Stimulated activated naive CD8-positive, alpha-beta T cell treated with anti-CD3 and anti-CD28 coated beads, Interleukin-15, Interleukin-2, amounts not matched to agents 100 ng/mL and 50 ng/mL, for 24 hours (primary cell): ENCODE results near the gene ZDHHC9.
A peak's percentile ranks its signal among the peaks of the same experiment; 100 is the strongest.
"Not testable (repeated sequence)": the region's sequence is repeated elsewhere in the genome, so short reads cannot be mapped to it uniquely, and the experiment has no call there.

Experiments used
- H3K27ac Mint-ChIP-seq: one replicate; pipeline ENCODE4 v1.8.0; 2021; ENCODE audit warnings: mild to moderate bottlenecking, mixed read lengths
- H3K27me3 Mint-ChIP-seq: one replicate; pipeline ENCODE4 v1.8.0; 2021; ENCODE audit warnings: mixed read lengths
- H3K36me3 Mint-ChIP-seq: one replicate; pipeline ENCODE4 v1.8.0; 2021; ENCODE audit warnings: low read depth, mixed read lengths
- H3K4me1 Mint-ChIP-seq: one replicate; pipeline ENCODE4 v1.8.0; 2021; ENCODE audit warnings: low read depth, mixed read lengths
- H3K4me3 Mint-ChIP-seq: one replicate; pipeline ENCODE4 v1.8.0; 2021; ENCODE audit warnings: mild to moderate bottlenecking, mixed read lengths
- H3K9me3 Mint-ChIP-seq: one replicate; pipeline ENCODE4 v1.8.0; 2021; ENCODE audit warnings: mixed read lengths

Gene ZDHHC9

DNA sequence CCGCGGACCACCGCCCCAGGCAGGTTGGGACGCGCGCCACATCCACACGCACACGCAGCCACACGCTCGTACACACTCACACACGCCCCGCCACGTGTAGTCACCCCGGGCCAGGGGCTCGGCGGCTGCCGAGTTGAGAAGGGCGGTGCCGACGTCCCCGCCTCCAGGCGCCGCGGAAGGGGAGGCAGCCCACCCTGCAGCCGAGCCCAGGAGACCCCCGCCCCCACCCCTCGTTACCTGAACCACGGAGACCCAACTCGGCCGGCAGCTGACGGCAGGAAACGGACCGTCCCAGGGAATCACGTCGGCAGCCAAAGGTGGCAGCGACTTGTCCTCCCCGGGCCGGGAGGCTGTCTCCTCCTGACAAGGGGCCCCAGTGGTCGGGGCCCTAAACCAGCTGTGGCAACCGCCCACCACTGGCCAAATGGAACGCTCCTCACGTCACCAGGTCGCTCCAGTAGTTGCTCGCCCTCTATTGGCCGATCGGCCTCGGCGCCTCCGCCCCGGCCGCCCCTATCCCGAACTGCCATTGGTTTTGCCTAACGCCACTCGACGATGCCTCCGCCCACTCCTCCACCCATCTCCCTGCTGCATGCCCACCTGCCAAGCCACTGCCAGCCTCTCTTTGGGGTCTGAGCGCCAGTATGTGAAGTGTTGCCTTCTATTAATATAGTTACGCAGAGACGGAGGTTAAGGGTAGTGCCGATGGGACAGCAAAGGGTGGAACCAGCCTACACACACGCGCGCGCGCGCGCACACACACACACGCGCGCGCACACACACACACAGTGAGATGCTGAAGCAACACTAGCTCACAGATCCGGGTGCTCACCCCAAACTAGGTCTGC, at the start of gene ZDHHC9:
TSS of gene ZDHHC9 (minus strand) at position 428 of the 848 bp plus-strand sequence. CDS start 1,941 bp downstream, outside the sequence.
- Mint-ChIP-seq H3K9me3 (no peaks in the 10 kb centered on the region), H3K27me3 (no peaks in the 10 kb centered on the region), H3K4me3 (peak within 1 kb of the TSS; percentile 91), H3K4me1 (peaks cover 24% of the 10 kb centered on the region), H3K27ac (peak within 1 kb of the TSS; percentile 83), H3K36me3 (peaks cover 14% of the 10 kb centered on the region)

DNA sequence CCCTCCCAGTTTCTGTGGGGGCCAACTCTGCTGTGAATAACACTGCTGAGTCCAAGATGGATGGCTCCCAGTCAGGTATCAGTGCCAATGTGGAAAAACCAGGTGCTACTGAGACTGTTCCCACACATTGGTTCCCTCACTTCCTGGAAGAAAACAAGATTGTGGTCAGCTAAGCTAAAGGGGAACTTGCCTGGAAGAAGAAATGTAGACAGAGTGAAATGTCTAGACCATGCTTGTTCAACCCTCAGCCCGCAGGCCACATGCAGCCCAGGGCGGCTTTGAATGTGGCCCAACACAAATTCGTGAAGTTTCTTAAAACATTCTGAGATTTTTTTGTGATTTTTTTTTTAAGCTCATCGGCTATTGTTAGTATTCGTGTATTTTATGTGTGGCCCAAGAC, 33.7 kb upstream of the ZDHHC9 start:
- Mint-ChIP-seq H3K4me3 (no peak overlapping the region), H3K4me1 (no peaks in the 10 kb centered on the region), H3K27me3 (no peaks in the 10 kb centered on the region), H3K27ac (no peak overlapping the region), H3K36me3 (no peaks in the 10 kb centered on the region), H3K9me3 (no peaks in the 10 kb centered on the region)

DNA sequence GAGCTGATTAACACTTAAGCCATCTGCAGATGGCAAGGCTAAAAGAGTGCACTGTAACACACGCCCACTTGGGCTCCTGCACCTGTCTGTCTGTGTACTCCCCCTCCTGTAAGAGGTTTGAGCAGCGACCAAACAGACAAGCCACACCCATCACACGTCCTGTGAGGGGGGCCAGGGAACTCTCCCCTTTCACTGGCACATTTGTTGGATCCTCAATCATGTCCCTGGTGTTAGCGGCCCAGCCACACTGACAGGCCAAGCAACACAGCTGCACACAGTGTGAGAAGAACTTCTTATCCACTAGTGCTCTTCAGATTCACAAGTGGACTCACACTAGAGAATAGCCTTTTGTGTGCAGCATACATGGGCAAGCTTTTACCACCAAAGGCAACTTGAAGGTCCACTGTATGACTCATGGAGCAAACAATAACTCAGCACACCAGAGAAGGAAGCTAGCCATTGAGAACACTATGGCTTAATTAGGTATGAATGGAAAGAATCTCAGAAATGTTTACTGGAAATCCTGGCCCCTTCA, 33.2 kb upstream of the ZDHHC9 start:
- Mint-ChIP-seq H3K9me3 (no peaks in the 10 kb centered on the region), H3K27me3 (no peaks in the 10 kb centered on the region), H3K4me3 (no peak overlapping the region), H3K27ac (no peak overlapping the region), H3K4me1 (no peaks in the 10 kb centered on the region), H3K36me3 (no peaks in the 10 kb centered on the region)

DNA sequence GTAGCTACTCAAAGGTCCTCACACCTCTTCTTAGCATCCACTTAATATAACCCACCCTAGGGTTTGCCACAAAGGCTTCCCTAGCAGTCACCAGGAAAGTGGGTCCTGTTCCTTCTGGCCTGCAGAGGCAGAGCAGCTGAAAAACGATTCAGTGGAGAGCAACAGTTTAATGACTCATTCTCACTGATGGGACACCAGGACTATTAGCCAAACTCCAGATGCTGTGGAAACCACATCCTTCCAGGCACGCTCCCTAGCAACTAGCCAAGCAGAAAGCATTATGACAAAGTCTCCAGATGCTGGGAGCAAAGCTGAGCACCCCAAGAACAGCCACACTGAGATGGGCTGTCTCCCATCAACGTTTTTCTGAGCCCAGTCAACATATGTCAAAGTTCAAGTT, 32.0 kb upstream of the ZDHHC9 start:
- Mint-ChIP-seq H3K27ac (no peak overlapping the region), H3K9me3 (no peaks in the 10 kb centered on the region), H3K27me3 (no peaks in the 10 kb centered on the region), H3K4me1 (no peaks in the 10 kb centered on the region), H3K4me3 (no peak overlapping the region), H3K36me3 (no peaks in the 10 kb centered on the region)

DNA sequence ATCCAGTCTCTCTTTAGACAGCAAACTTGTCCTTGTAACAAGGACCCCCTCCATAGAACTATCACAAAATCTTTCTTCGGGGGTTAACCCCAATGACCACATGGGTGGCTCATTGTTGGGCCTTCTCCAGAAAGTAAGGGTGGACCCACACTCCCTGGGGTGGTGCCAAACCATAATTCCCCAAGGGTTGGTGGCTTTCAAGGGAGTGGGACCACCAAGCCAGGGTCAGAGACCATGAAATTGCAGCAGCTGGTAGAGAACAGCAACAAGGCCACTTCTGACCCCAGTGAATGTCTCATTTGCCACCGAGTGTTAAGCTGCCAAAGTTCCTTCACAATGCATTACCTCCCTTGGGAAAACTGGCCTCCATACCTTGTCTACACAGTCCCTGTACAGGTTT, 28.8 kb upstream of the ZDHHC9 start:
- Mint-ChIP-seq H3K9me3 (no peaks in the 10 kb centered on the region), H3K4me1 (no peaks in the 10 kb centered on the region), H3K27ac (no peak overlapping the region), H3K4me3 (no peak overlapping the region), H3K36me3 (no peaks in the 10 kb centered on the region), H3K27me3 (no peaks in the 10 kb centered on the region)

DNA sequence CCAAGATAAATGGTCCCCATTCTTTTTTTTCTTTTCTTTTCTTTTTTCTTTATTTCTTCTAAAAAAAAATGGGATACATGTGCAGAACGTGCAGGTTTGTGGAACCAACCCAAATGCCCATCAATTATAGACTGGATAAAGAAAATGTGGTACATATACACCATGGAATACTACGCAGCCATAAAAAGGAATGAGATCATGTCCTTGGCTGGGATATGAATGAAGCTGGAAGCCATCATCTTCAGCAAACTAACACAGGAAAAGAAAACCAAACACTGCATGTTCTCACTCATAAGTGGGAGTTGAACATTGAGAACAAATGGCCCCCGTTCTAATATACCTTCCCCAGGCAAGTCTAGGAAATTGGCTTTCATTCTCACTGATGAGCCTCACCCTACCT, 22.6 kb upstream of the ZDHHC9 start:
- H3K9me3 Mint-ChIP-seq, H3K27ac Mint-ChIP-seq, H3K27me3 Mint-ChIP-seq, H3K36me3 Mint-ChIP-seq, H3K4me3 Mint-ChIP-seq, H3K4me1 Mint-ChIP-seq: not testable (repeated sequence)

DNA sequence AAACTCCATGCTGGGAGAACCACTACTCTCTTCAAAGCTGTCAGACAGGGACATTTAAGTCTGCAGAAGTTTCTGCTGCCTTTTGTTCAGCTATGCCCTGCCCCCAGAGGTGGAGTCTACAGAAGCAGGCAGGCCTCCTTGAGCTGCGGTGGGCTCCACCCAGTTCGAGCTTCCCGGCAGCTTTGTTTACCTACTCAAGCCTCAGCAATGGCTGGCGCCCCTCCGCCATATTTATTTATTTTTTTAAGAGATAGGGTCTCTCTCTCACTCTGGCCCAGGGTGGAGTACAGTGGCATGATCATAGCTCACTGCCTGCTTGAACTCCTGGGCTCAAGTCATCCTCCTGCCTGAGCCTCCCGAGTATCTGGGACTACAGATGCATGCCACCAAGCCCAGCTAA, 15.4 kb upstream of the ZDHHC9 start:
- H3K4me3 Mint-ChIP-seq, H3K36me3 Mint-ChIP-seq, H3K27ac Mint-ChIP-seq, H3K4me1 Mint-ChIP-seq, H3K9me3 Mint-ChIP-seq, H3K27me3 Mint-ChIP-seq: not testable (repeated sequence)

DNA sequence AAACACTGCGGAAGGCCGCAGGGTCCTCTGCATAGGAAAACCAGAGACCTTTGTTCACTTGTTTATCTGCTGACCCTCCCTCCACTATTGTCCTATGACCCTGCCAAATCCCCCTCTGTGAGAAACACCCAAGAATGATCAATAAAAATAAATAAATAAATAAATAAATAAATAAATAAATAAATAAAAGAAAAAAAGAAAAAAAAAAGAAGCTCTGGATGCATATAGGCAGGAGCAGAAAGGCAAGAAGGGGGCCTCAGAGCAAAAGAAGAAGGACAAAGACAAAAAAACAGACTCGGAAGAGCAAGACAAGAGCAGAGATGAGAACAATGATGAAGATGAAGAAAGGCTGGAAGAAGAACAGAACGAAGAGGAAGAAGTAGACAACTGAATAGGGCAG, 8.1 kb upstream of the ZDHHC9 start:
- H3K9me3 Mint-ChIP-seq, H3K4me3 Mint-ChIP-seq, H3K27ac Mint-ChIP-seq, H3K27me3 Mint-ChIP-seq, H3K4me1 Mint-ChIP-seq, H3K36me3 Mint-ChIP-seq: not testable (repeated sequence)

DNA sequence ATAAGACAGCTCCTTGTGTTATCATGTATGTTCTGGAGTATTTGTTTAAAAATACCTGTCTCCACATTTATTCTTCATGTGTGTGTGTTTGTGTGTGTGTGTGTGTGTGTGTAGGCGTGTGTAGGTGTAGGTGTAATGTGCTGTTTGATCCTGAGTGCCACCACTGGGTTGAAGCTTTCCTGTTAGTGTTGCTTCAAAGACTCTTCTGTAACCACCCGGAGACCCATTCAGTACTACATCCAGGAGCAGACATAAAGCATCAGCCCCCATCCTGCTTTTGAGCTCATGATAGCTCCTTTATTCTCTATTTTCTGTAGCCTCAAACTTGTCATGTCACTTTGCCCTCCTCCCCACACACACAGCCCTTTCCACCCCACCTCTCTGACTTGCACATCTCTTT, 3.0 kb upstream of the ZDHHC9 start:
- no peaks in the 10 kb centered on the region for H3K27me3 Mint-ChIP-seq
- no peak overlapping the region for H3K27ac Mint-ChIP-seq
- no peak overlapping the region for H3K4me3 Mint-ChIP-seq
- peaks cover 13% of the 10 kb centered on the region for H3K4me1 Mint-ChIP-seq
- H3K9me3 Mint-ChIP-seq = no peaks in the 10 kb centered on the region
- H3K36me3 Mint-ChIP-seq = peaks cover 1% of the 10 kb centered on the region

DNA sequence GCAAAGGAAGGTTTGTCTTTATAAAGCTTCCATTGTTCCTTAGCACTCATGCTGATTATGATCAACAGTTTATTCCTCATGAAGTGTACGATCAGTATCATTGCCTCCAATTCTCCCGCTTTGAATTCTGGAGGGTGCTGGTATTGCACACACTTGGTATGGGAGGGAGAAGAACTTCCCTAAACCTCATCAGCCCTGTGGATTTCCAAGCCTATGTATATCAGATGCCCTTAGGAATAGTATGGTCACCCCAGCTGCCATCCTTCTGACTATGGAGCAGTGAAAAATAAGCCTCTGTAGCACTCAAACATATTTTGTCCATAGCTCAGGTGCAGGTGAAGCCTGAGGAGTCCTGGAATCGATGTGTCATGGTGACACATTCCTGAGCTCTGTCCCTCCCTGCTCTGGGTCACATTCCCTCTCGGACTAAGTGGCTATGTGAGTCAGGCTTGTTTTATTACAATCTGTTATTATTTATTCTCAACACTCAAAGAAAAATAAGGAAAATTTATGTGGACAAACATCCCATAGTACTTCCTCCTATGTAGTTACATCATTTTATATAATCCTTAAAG, 2.0 kb upstream of the ZDHHC9 start:
- H3K27me3 Mint-ChIP-seq = no peaks in the 10 kb centered on the region
- H3K4me3 Mint-ChIP-seq = no peak overlapping the region
- H3K27ac Mint-ChIP-seq = no peak overlapping the region
- peaks cover 24% of the 10 kb centered on the region for H3K4me1 Mint-ChIP-seq
- no peaks in the 10 kb centered on the region for H3K9me3 Mint-ChIP-seq
- peaks cover 10% of the 10 kb centered on the region for H3K36me3 Mint-ChIP-seq

DNA sequence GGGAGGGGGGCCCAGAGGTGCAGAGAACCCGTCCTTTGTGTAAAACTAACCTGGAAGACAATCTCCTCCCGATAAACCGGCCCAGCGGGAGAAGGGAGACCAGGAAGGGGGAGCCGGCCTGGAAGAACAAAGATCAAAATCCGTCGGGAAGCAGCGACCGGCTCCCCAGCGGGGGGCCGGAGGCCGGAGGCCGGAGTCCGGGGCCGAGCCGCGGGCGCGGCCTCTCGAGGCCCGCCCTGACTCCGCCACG, 552 bp downstream of the ZDHHC9 start:
- H3K9me3 Mint-ChIP-seq = no peaks in the 10 kb centered on the region
- no peaks in the 10 kb centered on the region for H3K27me3 Mint-ChIP-seq
- peak overlapping the region; percentile 76 for H3K27ac Mint-ChIP-seq
- peaks cover 24% of the 10 kb centered on the region for H3K4me1 Mint-ChIP-seq
- peak overlapping the region; percentile 84 for H3K4me3 Mint-ChIP-seq
- H3K36me3 Mint-ChIP-seq = peaks cover 14% of the 10 kb centered on the region

DNA sequence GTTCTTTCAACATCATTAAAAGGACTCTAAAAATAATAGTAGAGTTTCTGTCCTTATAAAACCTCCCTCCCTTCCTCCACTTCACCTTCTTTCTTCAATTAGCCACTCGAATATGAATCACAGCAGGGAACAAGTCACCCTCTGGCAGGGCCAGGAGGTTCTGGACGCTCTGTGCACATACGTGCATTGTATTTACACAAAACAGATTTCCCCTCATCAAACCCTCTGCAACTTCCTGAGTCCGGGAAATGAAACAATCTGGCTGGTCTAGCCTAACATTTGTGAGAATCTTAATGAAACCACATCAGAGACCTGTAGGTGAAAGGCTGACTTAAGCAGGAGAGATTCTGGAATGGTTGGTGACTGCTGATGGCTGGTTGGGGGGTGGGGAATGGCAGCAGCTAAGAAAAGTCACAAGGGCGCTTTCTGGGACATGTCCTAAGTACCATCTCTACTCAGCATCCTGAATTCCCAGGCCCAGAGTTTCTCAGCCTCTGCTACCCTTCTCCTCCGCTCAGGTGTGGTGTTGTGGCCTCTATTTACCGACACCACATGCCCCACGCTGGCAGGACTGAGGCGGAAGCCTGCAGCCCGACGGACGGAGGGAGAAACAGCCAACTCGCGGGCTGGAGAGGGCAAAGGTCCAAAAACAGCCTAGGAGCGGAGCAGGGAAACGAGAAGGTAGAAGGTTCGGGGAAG, 1.0 kb downstream of the ZDHHC9 start:
- Mint-ChIP-seq H3K4me3 (peak overlapping the region; percentile 84), H3K27ac (peak overlapping the region; percentile 76), H3K4me1 (peaks cover 24% of the 10 kb centered on the region), H3K36me3 (peaks cover 14% of the 10 kb centered on the region), H3K27me3 (no peaks in the 10 kb centered on the region), H3K9me3 (no peaks in the 10 kb centered on the region)

DNA sequence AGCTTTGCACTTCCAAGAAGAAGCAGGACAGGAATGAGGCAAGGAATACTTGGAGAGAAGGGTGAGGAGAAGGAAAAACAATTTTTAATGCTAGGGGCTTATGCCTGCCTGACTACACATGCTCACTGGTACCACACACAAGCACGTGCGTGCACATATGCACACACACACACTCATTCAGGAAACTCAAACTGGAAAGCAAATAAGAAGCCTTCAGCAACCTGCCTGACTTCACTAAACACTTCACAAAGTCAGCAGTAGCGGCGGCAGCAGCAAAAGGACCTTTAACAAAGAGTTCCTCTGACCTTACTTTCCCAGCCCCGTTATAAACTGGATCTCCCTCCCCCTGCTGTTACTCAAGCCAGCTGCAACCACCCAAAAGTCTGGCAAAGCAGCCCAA, 3.3 kb downstream of the ZDHHC9 start:
- Mint-ChIP-seq H3K4me3 (no peak overlapping the region), H3K27me3 (no peaks in the 10 kb centered on the region), H3K4me1 (peaks cover 24% of the 10 kb centered on the region), H3K36me3 (peaks cover 23% of the 10 kb centered on the region), H3K9me3 (no peaks in the 10 kb centered on the region), H3K27ac (no peak overlapping the region)

DNA sequence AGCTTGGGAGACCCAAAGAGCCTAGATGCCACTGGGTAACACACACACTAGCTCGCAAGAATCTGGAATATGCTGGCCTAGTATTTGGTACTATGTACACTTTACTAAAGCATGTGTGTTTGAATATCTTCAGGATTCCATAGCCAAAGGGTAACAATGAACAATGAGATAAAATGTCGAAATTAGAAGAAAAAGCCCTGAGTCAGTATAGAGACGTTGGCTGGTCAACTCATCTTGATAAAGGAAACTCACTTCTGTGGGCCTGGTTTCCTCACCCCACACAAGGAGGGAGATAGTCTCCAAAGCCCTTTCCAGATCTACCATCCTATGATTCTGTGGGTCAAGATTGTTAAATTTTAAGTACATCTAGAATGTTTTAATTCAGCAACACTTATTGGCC, 6.9 kb downstream of the ZDHHC9 start:
- H3K27me3 Mint-ChIP-seq = no peaks in the 10 kb centered on the region
- H3K27ac Mint-ChIP-seq = no peak overlapping the region
- H3K9me3 Mint-ChIP-seq = no peaks in the 10 kb centered on the region
- H3K4me1 Mint-ChIP-seq = peaks cover 12% of the 10 kb centered on the region
- H3K4me3 Mint-ChIP-seq = no peak overlapping the region
- peaks cover 27% of the 10 kb centered on the region for H3K36me3 Mint-ChIP-seq

DNA sequence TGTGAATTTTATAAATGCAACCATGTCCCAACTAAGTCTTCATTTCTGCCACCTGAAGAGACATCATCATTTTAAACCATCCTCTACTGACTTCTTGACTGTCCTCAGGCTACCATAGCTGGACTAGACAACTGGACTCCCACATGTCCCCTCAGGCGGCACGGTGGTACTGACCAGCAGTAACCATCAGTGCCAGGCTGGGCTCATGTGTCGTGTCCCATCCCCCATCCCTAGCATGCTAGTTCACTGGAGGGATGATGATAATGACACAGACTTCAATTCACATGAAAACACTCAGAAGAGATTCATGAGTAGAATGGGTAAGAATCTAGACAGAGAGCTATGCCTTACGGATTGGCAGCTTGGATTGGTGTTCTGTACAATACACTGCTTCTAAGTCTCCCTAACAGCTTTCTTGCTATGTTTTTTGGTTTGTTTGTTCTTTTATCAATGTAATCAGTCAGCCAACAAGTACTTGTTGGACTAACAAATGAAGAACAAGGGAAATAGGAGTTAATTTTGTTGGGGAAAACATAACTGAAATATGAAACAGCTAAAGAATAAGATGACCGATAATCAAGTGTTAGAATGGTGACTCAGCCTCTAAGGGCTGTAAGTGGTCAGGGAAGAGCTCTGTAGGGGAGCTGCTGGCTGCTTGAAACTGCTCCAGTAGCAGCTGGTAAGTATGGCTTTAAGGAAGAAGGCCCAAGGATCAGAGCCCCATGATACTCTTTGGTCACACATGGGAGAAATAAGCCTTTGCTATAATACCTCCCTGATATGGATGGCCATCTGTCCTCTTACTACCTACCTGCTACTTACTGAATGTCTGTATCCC, 10.3 kb downstream of the ZDHHC9 start:
- H3K4me3 Mint-ChIP-seq = no peak overlapping the region
- H3K27ac Mint-ChIP-seq = no peak overlapping the region
- H3K4me1 Mint-ChIP-seq = no peaks in the 10 kb centered on the region
- no peaks in the 10 kb centered on the region for H3K27me3 Mint-ChIP-seq
- H3K36me3 Mint-ChIP-seq = peaks cover 18% of the 10 kb centered on the region
- H3K9me3 Mint-ChIP-seq = no peaks in the 10 kb centered on the region
